ENCODE data around the gene ITGA6.
"Not testable (repeated sequence)": the region's sequence is repeated elsewhere in the genome, so short reads cannot be mapped to it uniquely, and the experiment has no call there.

Gene ITGA6

GRCh38 chr2:172531309-172531708, 103.9 kb downstream of the ITGA6 start:
- H3K4me3 ChIP-seq (ENCODE audit: low read depth, low read length): no peak overlapping the region

GRCh38 chr2:172532461-172532860, 105.1 kb downstream of the ITGA6 start:
- H3K4me3 ChIP-seq (ENCODE audit: low read depth, low read length); DNase-seq (ENCODE audit: low read depth): not testable (repeated sequence)

More at GRCh38 chr2:172531309-172531708, 103.9 kb downstream of the ITGA6 start:
- no peak for DNase-seq (ENCODE audit: low read depth)
- TF ChIP-seq CTCF (IDR thresholded peaks at IDR 0.05; ENCODE audit: control insufficient read depth, extremely low read depth, insufficient read depth): no peak

- DNase-seq (ENCODE audit: low read depth): no peak
- TF ChIP-seq CTCF (IDR thresholded peaks at IDR 0.05; ENCODE audit: control insufficient read depth, extremely low read depth, insufficient read depth): no peak
- no peak overlapping the region for H3K4me3 ChIP-seq (ENCODE audit: low read depth, low read length)
Observed at GRCh38 chr2:172533687-172534086, 106.3 kb downstream of the ITGA6 start.

- H3K4me3 ChIP-seq (ENCODE audit: low read depth, low read length): no peak overlapping the region
- DNase-seq (ENCODE audit: low read depth): no peak
- no peak for TF ChIP-seq CTCF (IDR thresholded peaks at IDR 0.05; ENCODE audit: control insufficient read depth, extremely low read depth, insufficient read depth)
Observed at GRCh38 chr2:172535119-172535518, 107.7 kb downstream of the ITGA6 start.

- H3K4me3 ChIP-seq (ENCODE audit: low read depth, low read length); DNase-seq (ENCODE audit: low read depth): not testable (repeated sequence)
Observed at GRCh38 chr2:172537851-172538250, 110.5 kb downstream of the ITGA6 start.

GRCh38 chr2:172539767-172540166, 112.4 kb downstream of the ITGA6 start:
- TF ChIP-seq CTCF (IDR thresholded peaks at IDR 0.05; ENCODE audit: control insufficient read depth, extremely low read depth, insufficient read depth): no peak
- DNase-seq (ENCODE audit: low read depth): no peak
- H3K4me3 ChIP-seq (ENCODE audit: low read depth, low read length): no peak overlapping the region

GRCh38 chr2:172540421-172540820, 113.0 kb downstream of the ITGA6 start:
- DNase-seq (ENCODE audit: low read depth): no peak

More at GRCh38 chr2:172540421-172540820, 113.0 kb downstream of the ITGA6 start:
- H3K4me3 ChIP-seq (ENCODE audit: low read depth, low read length): no peak overlapping the region
- TF ChIP-seq CTCF (IDR thresholded peaks at IDR 0.05; ENCODE audit: control insufficient read depth, extremely low read depth, insufficient read depth): no peak
